Suppressor macrophage (primary cell): ENCODE data around the gene MYL10.
"Not testable (repeated sequence)": the region's sequence is repeated elsewhere in the genome, so short reads cannot be mapped to it uniquely, and the experiment has no call there.

Experiments used
- DNase-seq, 4 experiments: peaks; one replicate each; pipeline ENCODE4 v3.0.0-alpha.2; 2020 to 2022

Gene MYL10

DNA sequence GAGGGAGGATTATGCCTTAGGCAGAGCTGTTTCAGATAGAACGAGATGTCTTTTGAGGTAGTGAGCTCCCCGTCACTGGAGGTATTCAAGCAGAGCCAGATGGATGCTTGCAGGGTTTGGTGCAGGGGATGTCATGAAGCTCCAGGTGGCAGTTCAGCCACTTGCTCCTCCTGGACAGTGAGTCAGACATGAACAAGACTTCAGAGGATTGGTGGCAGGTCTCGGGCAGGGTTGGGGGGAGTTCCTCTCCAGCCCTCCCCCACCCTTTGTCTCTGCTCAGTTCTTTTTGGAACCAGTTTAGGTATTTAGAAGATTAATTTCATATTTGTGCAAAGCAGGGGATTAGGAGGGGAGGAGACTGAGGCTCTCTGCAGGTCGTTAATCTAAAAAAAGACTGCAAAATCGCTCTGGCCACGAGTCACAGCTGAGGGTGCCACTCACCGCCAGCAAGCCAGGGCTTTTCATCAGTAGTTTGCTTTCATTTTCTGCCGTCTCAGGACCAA is 21.5 kb upstream of the MYL10 start:
- no peak for DNase-seq

- DNase-seq: not testable (repeated sequence)
These were observed 18.8 kb upstream of the MYL10 start for GRCh38 chr7:101647876-101648275.

GRCh38 chr7:101645951-101646350 is 16.9 kb upstream of the MYL10 start:
- DNase-seq: no peak

GRCh38 chr7:101644879-101645278 is 15.8 kb upstream of the MYL10 start:
- DNase-seq: no peak

- not testable (repeated sequence) for DNase-seq
These were observed 10.0 kb upstream of the MYL10 start for GRCh38 chr7:101639127-101639526.

DNA sequence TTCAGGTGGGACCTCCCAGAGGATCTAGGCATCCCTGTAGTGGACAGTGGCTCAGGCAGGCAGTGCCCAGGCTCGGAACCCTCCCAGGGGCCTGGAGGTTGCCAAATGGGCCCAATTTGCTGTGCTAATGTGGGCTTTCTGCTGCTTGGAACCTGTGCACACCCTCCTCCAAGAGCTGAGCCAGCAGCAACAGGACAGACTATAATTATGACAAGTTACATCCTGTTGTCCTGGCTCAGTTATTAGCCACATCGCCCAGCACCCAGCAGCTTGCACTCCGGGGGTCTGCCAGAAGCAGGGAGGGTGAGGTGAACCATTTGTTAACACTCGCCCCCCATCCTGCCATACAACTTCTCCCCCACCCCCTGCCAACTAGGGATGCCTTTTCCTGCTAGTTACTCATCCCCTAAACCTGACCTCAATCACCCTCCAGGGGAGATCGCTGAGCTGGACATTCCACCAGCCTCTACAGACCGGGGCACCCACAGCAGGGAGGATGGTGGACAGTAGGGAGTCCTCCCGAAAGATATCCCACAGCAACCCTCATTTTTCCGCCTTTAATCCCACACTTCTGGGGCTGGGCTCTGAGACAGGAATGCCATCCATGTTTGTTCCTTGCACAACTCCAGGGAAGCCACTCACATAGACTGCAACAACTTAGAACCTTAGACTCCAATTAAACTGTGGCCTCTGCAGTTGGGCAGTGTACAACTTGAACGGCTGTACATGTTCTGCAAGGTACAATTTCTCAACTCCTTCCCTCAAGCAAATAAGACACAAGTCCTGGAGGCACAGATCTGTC is 7.9 kb upstream of the MYL10 start:
- no peak for DNase-seq

DNA sequence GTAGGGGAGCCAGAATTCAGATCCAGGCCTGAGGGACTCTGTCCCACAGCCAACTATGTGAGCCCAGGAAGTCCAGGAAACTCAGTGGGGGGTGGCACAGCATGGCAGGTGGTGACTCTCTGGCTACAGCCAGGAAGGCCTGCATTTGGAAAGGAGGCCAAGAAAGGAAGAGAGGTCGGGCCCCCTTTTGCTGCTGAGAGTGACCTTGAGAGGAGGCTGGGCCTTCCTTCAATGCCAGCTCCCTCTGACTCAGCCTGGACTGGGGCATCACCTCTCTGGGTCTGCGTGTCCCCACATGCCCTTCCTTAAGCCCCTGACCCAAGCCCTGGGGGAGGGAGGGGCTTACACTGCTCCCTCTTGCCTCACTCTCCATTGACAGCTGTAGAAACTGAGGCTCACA is 6.4 kb upstream of the MYL10 start:
- no peak for DNase-seq

GRCh38 chr7:101634196-101634717 is 5.2 kb upstream of the MYL10 start:
- DNase-seq: no peak

DNA sequence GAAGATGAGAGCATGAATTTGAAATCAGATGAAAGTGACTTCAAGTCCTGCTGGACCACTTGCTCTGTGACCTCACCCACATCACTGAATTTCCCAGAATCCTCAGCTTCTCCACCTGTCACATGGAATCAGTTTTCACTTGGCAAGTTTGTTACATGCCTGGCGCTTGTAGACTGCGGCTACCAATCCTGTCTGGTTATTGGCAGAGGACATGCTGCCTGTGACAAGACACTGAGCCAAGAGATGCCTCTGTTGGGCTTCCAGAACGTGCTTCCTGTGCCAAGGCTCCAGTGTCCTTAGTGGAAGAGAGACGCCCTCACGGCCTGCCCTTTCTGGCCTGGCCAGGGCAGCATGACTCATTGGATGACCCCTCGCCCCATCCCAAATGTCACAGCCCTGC is 4.4 kb upstream of the MYL10 start:
- no peak for DNase-seq

DNA sequence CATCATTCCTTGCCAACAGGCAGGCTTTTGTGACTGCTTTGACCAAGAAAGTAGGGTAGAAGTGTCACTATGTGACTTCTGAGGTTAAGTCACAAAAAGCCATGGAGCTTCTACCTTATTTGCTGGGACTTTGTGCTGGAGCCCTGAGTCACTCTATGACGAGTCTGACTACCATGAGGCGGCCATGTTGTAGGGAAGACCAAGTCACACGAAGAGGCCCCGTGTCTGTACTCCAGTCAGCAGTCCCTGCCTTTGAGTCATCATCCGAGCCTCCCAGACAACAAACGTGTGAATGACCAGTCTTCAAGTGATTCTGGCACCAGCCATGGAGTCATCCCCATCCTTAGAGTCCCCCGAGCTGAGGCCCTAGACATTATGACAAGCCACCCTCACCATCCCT is 3.5 kb upstream of the MYL10 start:
- DNase-seq: no peak

GRCh38 chr7:101631224-101631714 is 2.2 kb upstream of the MYL10 start:
- DNase-seq: no peak

DNA sequence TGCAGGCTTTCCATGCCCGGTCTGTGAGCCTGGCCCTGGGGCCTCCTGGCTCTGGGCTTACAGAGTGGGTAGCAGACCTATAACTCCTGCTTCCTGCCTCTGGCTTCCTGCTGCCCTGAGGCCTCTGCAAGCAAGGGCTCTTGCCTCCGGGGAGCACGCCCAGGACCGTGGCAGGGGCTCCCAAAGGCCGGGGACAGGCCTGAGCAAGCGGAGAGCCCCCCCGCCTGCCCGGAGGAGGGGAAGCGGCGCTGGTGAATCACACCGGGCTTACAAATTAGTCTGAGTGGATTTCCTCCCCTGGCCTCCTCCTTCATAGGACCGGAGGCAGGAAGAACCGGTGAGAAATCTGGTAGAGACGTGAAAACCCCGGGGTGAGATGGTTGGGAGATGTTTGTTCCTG is 1.5 kb upstream of the MYL10 start:
- DNase-seq: peak in 3 of 4 experiments; percentile 15 to 30 (median 25)

DNA sequence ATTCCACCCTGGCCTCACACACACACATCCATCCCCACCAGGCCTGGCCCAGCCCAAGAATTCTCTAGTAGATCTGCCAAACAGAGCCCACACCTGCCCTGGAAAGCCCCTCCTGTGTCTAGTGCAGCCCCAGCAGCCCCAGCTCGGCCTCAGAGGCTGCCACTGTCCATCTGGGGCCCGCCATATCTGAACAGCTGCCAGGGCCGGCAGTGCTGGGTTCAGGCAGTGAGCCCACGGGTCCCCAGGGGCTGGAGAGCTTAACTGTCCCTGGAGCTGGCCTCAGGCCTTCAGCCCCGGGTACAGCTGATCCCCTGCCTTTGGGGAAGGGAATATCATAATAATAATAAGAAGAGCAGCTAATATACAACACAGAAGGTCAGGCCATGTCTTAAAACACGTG is 574 bp downstream of the MYL10 start:
- no peak for DNase-seq

DNA sequence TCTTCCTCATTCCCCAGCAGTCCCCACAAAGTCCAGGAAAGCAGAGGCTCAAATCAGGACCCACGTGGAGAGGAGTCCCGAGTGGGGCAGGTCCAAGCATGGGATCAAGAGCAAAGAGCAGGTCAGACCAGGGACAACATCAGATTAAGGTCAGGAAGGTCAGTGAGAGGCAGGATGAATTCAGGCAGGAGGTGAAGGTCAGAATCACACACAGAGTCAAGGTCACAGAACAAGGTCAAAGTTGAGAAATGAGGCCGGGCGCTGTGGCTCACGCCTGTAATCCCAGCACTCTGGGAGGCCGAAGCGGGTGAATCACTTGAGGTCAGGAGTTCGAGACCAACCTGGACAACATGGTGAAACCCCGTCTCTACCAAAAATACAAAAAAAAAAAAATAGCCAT is 2.3 kb downstream of the MYL10 start:
- DNase-seq: no peak

GRCh38 chr7:101626069-101626671 is 2.9 kb downstream of the MYL10 start:
- DNase-seq: no peak

GRCh38 chr7:101625031-101625791 is 3.9 kb downstream of the MYL10 start:
- peak; percentile 41 to 71 (median 64) for DNase-seq

GRCh38 chr7:101624246-101625001 is 4.7 kb downstream of the MYL10 start:
- DNase-seq: no peak

DNA sequence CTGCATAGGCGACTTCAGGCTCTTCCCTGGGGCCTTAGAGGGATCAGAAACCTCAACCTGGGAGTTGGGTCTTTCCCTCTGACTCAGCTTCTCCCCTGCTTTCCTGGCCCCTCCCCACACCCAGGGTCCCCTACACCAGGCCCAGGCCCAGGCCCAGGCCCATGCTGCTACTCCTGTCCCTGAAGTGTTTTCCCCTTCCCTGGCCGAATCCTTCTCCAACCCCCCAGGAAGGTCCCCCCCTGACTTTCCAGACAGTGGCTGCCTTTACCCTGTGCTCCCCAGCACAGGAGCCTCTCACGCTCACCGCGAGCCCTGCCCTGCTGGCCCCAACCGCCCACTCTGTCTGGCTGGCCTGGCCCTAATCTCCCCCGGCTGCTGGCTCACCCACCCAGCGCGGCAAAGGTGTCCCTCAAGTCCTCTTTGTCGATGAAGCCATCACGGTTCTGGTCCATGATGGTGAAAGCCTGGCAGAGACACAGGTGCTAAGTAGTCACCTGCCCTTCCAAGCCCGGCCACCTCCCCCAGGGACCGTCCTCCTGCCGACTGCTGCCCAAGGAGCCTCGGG is 6.4 kb downstream of the MYL10 start:
- DNase-seq: no peak

- DNase-seq: no peak
These were observed 8.1 kb downstream of the MYL10 start for GRCh38 chr7:101620991-101621390.

DNA sequence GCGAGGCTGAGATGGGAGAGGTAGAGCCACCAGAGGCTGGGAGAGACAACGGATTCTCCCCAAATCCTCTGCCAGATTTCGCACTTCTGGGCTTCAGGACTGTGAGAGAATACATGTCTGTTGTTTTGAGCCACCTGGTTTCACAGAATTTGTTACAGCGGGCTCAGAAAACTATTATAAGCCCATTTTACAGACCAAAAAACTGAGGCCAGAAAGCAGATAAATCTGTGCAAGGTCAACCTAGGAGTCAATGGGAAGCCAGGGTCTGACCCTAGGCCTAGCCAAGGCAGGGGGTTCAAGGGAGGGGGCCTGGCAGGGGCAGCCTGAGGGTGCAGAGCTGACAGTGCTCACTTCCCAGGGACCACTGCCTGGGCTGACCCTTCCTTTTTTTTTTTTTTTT is 8.7 kb downstream of the MYL10 start:
- no peak for DNase-seq

GRCh38 chr7:101618916-101619315 is 10.2 kb downstream of the MYL10 start:
- no peak for DNase-seq
